Upper lobe of right lung (tissue), 1 donor: ENCODE data around the gene XYLT2. TPM values are rescaled to one million over a fixed set of nuclear protein-coding genes. Genes with fewer than 3 reads are reported as not detected.

Experiments
- ATAC-seq: fragments of 200-7000 bp; cut with Tn5 transposase; one replicate; pipeline ENCODE4 v1.9.1; 2020; ENCODE audit warnings: mild to moderate bottlenecking, moderate library complexity
- DNase-seq: peaks from one replicate; pipeline ENCODE4 v3.0.0-alpha.2; 2020
- H3K27ac ChIP-seq: fragments of 200-600 bp; one replicate; pipeline ENCODE4 v1.8.0; 2022
- H3K27me3 ChIP-seq: fragments of 200-600 bp; one replicate; pipeline ENCODE4 v1.8.0; 2022; ENCODE audit warnings: mild to moderate bottlenecking
- H3K36me3 ChIP-seq: fragments of 200-600 bp; one replicate; pipeline ENCODE4 v1.8.0; 2022
- H3K4me1 ChIP-seq: fragments of 200-600 bp; one replicate; pipeline ENCODE4 v1.8.0; 2022
- H3K4me3 ChIP-seq: fragments of 200-600 bp; one replicate; pipeline ENCODE4 v1.8.0; 2022; ENCODE audit warnings: mild to moderate bottlenecking
- H3K9me3 ChIP-seq: fragments of 200-600 bp; one replicate; pipeline ENCODE4 v1.8.0; 2022
- CTCF ChIP-seq: fragments of 200-600 bp; IDR thresholded peaks from one replicate; pipeline ENCODE4 v1.8.0; 2022; ENCODE audit warnings: antibody characterized with exemption
- intact Hi-C: fragments of 100-400 bp; cut with DNase I; formaldehyde crosslinking; loops from one replicate; pipeline ENCODE4 v1.11.0; 2022
- total RNA-seq: library from RNA; stranded (reverse); fragmentation: NEBNext Ultra II Directional; extraction: Animal tissue kit (Norgen Biotek cat#: 25700); gene quantifications from one replicate; pipeline ENCODE4 v1.2.1, GENCODE V29; 2021
- donor health status: DM: no; HTN: yes; CAD: no; lungs with severe emphysema.

XYLT2 gene
- total RNA-seq, 1 donor from 2014 or later: 20.3 TPM

GRCh38 chr17:50375858-50376538 is 30.1 kb downstream of the XYLT2 start:
- no peak for TF ChIP-seq CTCF
- Histone ChIP-seq H3K36me3 (peaks cover 4% of the 10 kb centered on the region), H3K4me1 (peaks cover 9% of the 10 kb centered on the region), H3K27me3 (no peaks in the 10 kb centered on the region), H3K4me3 (no peak overlapping the region), H3K9me3 (no peaks in the 10 kb centered on the region), H3K27ac (no peak overlapping the region)
- intact Hi-C loops: no loop called here
- ATAC-seq (no peak), DNase-seq (no peak)

- H3K27me3 ChIP-seq: no peaks in the 10 kb centered on the region
- intact Hi-C loops: no loop called here
- H3K36me3 ChIP-seq: peaks cover 40% of the 10 kb centered on the region
- H3K9me3 ChIP-seq: no peaks in the 10 kb centered on the region
- H3K4me3 ChIP-seq: no peak overlapping the region
- no peak for DNase-seq
- H3K27ac ChIP-seq: no peak overlapping the region
- no peak for TF ChIP-seq CTCF
- H3K4me1 ChIP-seq: no peaks in the 10 kb centered on the region
- ATAC-seq: no peak
Observed at GRCh38 chr17:50379351-50380132, 33.6 kb downstream of the XYLT2 start.

- ATAC-seq (no peak), DNase-seq (no peak)
- Histone ChIP-seq H3K36me3 (peaks cover 50% of the 10 kb centered on the region), H3K4me3 (no peak overlapping the region), H3K4me1 (no peaks in the 10 kb centered on the region), H3K9me3 (no peaks in the 10 kb centered on the region), H3K27me3 (no peaks in the 10 kb centered on the region), H3K27ac (no peak overlapping the region)
- intact Hi-C loops: no loop called here
- TF ChIP-seq CTCF: no peak
Observed at GRCh38 chr17:50380369-50381259, 34.7 kb downstream of the XYLT2 start.

- intact Hi-C loops: no loop called here
- TF ChIP-seq CTCF: no peak
- no peak overlapping the region for H3K4me3 ChIP-seq
- H3K4me1 ChIP-seq: no peaks in the 10 kb centered on the region
- H3K27ac ChIP-seq: no peak overlapping the region
- no peak for ATAC-seq
- H3K9me3 ChIP-seq: no peaks in the 10 kb centered on the region
- DNase-seq: no peak
- no peaks in the 10 kb centered on the region for H3K27me3 ChIP-seq
- peaks cover 58% of the 10 kb centered on the region for H3K36me3 ChIP-seq
Observed at GRCh38 chr17:50381260-50381815, 35.4 kb downstream of the XYLT2 start.

- no peaks in the 10 kb centered on the region for H3K27me3 ChIP-seq
- DNase-seq (no peak), ATAC-seq (no peak)
- no peaks in the 10 kb centered on the region for H3K4me1 ChIP-seq
- H3K27ac ChIP-seq: no peak overlapping the region
- intact Hi-C loops: no loop called here
- no peak for TF ChIP-seq CTCF
- H3K9me3 ChIP-seq: no peaks in the 10 kb centered on the region
- H3K36me3 ChIP-seq: peaks cover 64% of the 10 kb centered on the region
- H3K4me3 ChIP-seq: no peak overlapping the region
Observed at GRCh38 chr17:50381920-50382319, 36.0 kb downstream of the XYLT2 start.
